Stomach (tissue), 4 donors: Measurements from ENCODE around the gene TBC1D3B.
"Not testable (repeated sequence)": the region's sequence is repeated elsewhere in the genome, so short reads cannot be mapped to it uniquely, and the experiment has no call there.

Experiments used
- EP300 ChIP-seq: sonication (generic); formaldehyde crosslinking; IDR thresholded peaks from one replicate; pipeline ENCODE4 v1.6.1; 2017; ENCODE audit warnings: antibody characterized with exemption
- POLR2A ChIP-seq, 4 donors: fragments of 450-650 bp; IDR thresholded peaks; one replicate each; pipeline ENCODE4 v1.6.1; 2016; ENCODE audit warnings: antibody characterized with exemption in 4 of 4, control low read depth in 2 of 4, mild to moderate bottlenecking in 1 of 4, moderate library complexity in 1 of 4
- TF ChIP-seq, protein P1 (sequence below), 7 experiments: fragments of 450-650 bp in 4 of 7; fragments of 200-600 bp in 3 of 7; sonication (generic) in 3 of 7; IDR thresholded peaks; one replicate each; pipeline ENCODE4 v1.5.1; 2016 to 2019; ENCODE audit warnings: antibody characterized with exemption in 7 of 7, control low read depth in 2 of 7, mild to moderate bottlenecking in 1 of 7

DNA sequence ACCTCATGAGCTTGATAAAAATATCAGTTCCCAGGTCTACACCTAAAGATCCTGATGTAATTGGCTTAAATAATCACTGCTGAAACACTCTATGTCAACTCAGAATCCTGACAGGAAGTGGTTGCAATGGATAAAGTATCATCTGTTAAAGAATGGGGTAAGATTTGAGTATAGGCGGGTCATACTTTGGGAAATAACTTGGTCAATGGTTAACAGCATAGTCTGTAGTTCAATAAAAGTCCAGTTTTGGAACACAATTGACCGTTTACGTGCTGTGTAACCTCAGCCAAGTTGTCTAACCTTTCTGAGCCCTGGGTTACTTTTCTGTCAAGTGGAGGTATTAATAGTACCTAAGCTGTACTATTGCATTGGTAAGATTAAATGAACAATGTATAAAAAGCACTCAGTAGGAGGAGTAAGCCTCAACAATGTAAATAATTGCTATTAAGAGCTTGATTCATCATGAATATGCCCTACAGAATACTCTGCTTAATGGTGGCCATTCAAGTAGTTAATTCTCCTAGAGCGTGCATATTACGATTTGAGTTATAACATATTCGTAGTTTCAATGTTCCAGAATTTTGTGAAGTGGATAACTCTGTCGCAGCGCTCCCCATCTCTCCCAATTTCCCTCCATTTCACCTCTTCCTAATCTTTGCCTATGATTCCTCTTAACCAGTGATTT is 17.9 kb upstream of the TBC1D3B start:
- TF ChIP-seq, protein P1, sequence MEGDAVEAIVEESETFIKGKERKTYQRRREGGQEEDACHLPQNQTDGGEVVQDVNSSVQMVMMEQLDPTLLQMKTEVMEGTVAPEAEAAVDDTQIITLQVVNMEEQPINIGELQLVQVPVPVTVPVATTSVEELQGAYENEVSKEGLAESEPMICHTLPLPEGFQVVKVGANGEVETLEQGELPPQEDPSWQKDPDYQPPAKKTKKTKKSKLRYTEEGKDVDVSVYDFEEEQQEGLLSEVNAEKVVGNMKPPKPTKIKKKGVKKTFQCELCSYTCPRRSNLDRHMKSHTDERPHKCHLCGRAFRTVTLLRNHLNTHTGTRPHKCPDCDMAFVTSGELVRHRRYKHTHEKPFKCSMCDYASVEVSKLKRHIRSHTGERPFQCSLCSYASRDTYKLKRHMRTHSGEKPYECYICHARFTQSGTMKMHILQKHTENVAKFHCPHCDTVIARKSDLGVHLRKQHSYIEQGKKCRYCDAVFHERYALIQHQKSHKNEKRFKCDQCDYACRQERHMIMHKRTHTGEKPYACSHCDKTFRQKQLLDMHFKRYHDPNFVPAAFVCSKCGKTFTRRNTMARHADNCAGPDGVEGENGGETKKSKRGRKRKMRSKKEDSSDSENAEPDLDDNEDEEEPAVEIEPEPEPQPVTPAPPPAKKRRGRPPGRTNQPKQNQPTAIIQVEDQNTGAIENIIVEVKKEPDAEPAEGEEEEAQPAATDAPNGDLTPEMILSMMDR (IDR thresholded peaks at IDR 0.05), result not testable (repeated sequence)
- not testable (repeated sequence) for TF ChIP-seq EP300; POLR2A (IDR thresholded peaks at IDR 0.05)
